GM12875 (cell line): ENCODE measurements around the gene OMG.

ENCODE experiments used
- H3K4me3 ChIP-seq: one replicate; pipeline ENCODE4 v1.5.1; 2011; ENCODE audit warnings: low read depth, low read length, control low read depth
- TF ChIP-seq, protein P1 (sequence below): IDR thresholded peaks from 2 replicates; pipeline ENCODE4 v1.5.1; 2011; ENCODE audit warnings: low read depth, mild to moderate bottlenecking, control low read depth, inconsistent platforms, low read length, moderate library complexity, borderline replicate concordance; ENCODE audit not compliant: insufficient read depth

OMG gene

DNA sequence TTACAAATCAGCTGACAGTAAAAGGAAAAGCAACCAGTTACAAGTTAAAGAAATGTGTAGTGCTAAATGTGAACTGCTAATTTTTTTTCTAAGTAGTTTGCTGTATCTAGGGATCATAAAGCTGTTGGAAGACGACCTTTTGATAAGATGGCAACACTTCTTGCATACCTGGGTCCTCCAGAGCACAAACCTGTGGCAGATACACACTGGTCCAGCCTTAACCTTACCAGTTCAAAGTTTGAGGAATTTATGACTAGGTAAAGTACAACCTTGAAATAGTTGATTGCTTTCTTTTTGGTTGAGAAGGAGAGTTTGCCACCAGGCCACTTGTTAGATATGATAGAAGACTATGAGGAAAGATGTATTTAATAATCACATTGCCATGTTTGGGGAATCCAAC, 35.4 kb downstream of the OMG start:
- TF ChIP-seq, protein P1, sequence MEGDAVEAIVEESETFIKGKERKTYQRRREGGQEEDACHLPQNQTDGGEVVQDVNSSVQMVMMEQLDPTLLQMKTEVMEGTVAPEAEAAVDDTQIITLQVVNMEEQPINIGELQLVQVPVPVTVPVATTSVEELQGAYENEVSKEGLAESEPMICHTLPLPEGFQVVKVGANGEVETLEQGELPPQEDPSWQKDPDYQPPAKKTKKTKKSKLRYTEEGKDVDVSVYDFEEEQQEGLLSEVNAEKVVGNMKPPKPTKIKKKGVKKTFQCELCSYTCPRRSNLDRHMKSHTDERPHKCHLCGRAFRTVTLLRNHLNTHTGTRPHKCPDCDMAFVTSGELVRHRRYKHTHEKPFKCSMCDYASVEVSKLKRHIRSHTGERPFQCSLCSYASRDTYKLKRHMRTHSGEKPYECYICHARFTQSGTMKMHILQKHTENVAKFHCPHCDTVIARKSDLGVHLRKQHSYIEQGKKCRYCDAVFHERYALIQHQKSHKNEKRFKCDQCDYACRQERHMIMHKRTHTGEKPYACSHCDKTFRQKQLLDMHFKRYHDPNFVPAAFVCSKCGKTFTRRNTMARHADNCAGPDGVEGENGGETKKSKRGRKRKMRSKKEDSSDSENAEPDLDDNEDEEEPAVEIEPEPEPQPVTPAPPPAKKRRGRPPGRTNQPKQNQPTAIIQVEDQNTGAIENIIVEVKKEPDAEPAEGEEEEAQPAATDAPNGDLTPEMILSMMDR: no peak

DNA sequence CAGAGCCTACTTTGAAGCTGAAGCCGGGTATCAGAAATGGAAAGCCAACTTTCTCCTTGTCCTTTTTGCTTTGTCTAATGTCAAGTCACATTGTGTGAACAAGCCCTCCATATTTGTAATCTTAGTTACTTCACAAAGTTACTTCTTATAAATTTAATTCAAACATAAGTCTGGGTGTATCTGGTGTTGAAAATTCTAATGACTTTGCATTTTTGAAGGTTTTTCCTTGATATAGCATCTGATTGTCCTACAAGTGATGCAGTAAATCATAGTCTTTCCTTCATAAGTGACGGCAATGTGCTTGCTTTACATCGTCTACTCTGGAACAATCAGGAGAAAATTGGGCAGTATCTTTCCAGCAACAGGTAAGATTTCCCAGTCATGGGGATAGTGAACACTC, 36.9 kb downstream of the OMG start:
- TF ChIP-seq, protein P1: no peak
- no peak overlapping the region for H3K4me3 ChIP-seq

More for the DNA sequence above, 35.4 kb downstream of the OMG start:
- H3K4me3 ChIP-seq: no peak overlapping the region

DNA sequence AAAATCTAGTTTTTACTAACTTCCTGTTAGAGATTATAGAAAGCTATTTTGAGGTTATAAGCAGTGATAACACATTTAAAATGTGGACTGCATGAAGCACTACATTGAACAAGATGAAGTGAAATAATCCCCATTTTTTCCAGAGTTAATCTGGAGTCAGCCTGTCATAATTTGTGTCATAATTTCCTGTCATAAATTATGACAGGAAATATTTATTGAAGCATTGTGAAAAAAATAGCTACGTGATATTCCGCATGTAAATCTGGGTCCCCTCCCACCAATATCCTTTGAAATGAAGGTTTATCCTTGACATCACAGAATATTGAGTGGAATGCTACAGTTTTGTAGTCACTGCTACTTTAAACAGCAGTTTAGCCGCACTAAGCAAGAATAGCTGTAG, 40.1 kb downstream of the OMG start:
- no peak overlapping the region for H3K4me3 ChIP-seq
- TF ChIP-seq, protein P1: no peak

DNA sequence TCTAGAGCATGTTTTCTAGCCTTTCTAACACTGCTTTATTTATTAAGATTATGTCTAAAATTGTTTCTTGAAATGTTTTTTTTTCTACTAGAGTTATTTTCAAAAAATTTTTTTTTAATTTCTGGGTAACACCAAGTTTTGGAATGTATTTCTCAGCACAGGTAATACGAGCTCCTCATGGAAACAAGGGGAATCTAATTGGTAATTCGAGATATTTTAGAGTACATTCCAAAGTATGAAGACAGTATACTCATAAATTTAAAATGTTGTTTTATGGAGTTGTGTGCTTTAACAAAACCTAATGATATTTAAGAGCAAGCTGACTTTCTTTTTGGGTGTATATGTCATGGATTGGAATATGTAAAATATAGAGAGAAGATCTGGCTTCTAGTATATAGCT, 42.4 kb downstream of the OMG start:
- TF ChIP-seq, protein P1: no peak
- no peak overlapping the region for H3K4me3 ChIP-seq

DNA sequence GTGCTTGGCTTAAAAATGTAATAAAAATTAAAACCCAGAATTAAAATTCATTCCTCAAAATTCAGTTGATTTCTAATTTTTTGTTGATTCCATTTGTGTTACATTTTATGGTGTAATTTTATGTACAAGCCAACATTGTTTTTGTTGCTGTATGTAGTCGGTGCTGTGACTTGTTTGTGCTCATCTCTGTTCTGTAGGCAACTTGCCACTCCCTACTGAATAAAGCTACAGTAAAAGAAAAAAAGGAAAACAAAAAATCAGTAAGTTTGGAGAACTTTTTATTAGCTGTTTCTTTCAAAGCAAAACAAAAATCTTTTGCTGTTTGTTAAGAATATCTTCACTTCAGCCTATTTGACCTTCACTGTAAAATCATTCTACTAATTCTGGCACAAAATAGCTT, 44.3 kb downstream of the OMG start:
- TF ChIP-seq, protein P1: no peak
- H3K4me3 ChIP-seq: no peak overlapping the region

DNA sequence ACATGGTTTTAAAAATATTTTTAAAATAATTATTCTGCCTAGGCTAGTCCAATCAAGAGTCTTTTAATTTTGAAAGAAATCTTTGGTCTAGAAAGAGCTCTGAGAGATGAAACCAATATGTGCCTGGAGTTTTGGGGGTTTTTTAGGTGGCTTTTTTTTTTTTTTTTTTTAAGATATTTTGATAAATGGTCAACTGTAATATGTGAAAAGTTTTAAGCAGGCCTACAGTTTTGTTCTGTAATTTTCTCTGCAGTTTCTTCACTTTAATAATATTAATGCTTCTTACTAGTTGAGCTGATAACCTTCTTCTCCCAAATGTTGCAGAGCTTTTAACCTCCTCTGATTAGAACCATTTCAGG, 45.1 kb downstream of the OMG start:
- no peak overlapping the region for H3K4me3 ChIP-seq
- TF ChIP-seq, protein P1: no peak

DNA sequence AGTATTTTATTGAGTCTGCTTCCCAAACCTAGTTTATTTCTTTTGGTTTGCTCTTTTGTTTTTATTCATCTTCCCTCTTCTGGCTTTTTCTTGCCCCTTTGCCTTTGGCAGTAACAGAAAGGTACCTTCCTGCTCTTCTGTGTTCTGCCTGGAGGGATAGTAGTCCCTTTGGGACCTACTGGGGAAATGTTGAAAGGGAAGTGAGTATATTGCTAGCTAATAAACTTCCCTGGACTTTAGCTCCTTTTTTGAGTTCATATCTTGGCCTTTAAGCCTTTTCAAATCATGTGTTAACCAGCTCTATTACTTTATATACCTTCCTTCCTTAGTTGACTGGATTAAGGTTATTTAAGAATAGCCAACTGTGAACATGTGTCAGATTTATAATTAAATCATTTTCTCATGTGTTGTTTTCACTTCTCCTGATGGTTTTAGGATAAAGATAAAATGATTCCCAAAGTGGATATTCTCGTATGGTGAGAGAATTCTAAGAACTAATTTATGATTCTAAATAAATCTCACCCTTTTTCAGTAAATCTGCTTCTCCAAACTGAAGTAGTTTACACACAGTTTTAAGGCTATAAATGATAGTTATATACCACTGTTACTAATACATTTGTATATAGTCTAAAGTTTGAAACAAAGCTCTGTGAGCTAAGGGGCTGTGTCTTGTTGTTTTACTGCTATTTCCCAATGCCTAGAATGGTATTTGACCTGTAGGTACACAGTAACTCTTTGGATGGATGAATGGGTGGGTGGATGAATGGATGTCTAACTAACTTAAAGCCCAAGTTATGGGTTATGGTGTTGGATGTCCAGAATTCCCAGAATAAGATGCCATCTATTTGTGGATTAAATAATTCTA, 45.7 kb downstream of the OMG start:
- TF ChIP-seq, protein P1: no peak
- no peak overlapping the region for H3K4me3 ChIP-seq
